ENCODE data around the gene TNK1. TPM values are rescaled to one million over a fixed set of nuclear protein-coding genes. Genes with fewer than 3 reads are reported as not detected.

Gene TNK1
- total RNA-seq, 1 donor from 2014 or later, result 0.22 TPM

DNA sequence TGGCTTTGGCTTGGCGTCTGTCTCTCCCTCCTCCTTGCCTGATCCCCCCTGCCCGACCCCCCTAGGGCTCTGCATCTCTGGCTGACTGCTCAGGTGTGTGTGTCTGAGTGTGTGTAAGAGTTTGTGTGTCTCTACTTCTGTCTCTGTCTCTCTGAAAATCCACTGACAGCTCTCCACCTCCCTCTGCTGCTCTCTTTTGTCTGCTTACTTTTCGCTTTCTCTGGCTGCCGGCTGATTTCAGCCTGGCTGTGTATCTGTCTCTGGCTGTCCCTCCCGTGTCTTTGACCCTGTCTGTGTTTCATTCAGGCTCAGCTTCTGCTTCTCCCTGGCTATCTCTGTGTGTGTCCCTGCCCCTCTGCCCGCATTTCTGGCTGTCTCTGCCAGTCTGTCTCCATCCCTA is 35.4 kb downstream of the TNK1 start:
- Mint-ChIP-seq H3K36me3 (ENCODE audit: low read depth) (peaks cover 17% of the 10 kb centered on the region), H3K9me3 (ENCODE audit: low read depth) (no peaks in the 10 kb centered on the region), H3K4me3 (ENCODE audit: unreplicated experiment) (no peak overlapping the region), H3K27me3 (ENCODE audit: low read depth) (no peaks in the 10 kb centered on the region), H3K4me1 (ENCODE audit: low read depth) (no peaks in the 10 kb centered on the region), H3K27ac (ENCODE audit: unreplicated experiment) (no peak overlapping the region)
- no peak for DNase-seq (ENCODE audit: low spot score)
- TF ChIP-seq, protein P1, sequence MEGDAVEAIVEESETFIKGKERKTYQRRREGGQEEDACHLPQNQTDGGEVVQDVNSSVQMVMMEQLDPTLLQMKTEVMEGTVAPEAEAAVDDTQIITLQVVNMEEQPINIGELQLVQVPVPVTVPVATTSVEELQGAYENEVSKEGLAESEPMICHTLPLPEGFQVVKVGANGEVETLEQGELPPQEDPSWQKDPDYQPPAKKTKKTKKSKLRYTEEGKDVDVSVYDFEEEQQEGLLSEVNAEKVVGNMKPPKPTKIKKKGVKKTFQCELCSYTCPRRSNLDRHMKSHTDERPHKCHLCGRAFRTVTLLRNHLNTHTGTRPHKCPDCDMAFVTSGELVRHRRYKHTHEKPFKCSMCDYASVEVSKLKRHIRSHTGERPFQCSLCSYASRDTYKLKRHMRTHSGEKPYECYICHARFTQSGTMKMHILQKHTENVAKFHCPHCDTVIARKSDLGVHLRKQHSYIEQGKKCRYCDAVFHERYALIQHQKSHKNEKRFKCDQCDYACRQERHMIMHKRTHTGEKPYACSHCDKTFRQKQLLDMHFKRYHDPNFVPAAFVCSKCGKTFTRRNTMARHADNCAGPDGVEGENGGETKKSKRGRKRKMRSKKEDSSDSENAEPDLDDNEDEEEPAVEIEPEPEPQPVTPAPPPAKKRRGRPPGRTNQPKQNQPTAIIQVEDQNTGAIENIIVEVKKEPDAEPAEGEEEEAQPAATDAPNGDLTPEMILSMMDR (IDR thresholded peaks at IDR 0.05), result no peak

DNA sequence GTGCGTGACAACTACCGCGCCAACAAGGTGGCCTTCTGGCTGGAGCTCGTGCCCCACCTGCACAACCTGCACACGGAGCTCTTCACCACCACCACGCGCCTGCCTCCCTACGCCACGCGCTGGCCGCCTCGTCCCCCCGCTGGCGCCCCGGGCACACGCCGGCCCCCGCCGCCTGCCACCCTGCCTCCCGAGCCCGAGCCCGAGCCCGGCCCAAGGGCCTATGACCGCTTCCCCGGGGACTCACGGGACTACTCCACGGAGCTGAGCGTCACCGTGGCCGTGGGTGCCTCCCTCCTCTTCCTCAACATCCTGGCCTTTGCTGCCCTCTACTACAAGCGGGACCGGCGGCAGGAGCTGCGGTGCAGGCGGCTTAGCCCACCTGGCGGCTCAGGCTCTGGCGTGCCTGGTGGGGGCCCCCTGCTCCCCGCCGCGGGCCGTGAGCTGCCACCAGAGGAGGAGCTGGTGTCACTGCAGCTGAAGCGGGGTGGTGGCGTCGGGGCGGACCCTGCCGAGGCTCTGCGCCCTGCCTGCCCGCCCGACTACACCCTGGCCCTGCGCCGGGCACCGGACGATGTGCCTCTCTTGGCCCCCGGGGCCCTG is 36.3 kb downstream of the TNK1 start:
- TF ChIP-seq, protein P1 (IDR thresholded peaks at IDR 0.05), result no peak
- DNase-seq (ENCODE audit: low spot score), result no peak

DNA sequence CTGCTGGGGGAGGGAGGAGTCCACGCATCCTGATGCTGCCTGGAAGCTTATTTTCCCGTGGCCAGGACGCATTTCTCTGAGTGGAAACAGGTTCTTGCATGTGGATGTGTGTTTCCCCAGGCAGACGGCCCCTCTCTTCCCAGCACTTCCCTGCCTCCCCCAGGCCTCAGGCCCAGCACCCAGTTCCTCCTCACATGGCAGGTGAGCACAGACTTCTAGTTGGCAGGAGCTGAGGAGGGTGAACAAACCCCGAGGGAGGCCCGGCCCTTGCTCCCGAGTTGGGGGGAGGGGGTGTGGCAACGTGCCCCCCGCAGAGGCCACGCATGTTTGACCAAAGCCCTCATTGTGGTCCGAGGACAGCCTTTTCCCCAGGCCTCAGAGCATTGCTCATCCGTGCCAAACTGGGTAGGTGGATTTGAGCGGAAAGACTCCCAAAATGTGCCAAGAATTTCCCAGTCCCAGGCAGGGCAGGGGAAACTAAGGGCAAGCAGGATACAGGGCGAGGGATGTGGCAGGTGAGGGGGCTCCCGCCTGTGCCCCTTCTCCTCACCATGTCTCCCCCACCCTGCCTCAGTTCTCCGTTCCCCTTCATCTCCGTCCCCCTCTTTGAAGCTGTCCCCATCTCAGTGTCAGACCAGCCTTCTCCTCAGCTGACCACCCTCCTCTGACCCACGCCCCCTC is 37.7 kb downstream of the TNK1 start:
- H3K9me3 Mint-ChIP-seq (ENCODE audit: low read depth), result no peaks in the 10 kb centered on the region

More for the DNA sequence above, 36.3 kb downstream of the TNK1 start:
- no peaks in the 10 kb centered on the region for H3K4me1 Mint-ChIP-seq (ENCODE audit: low read depth)
- no peak overlapping the region for H3K4me3 Mint-ChIP-seq (ENCODE audit: unreplicated experiment)
- no peaks in the 10 kb centered on the region for H3K9me3 Mint-ChIP-seq (ENCODE audit: low read depth)
- no peaks in the 10 kb centered on the region for H3K27me3 Mint-ChIP-seq (ENCODE audit: low read depth)
- H3K27ac Mint-ChIP-seq (ENCODE audit: unreplicated experiment), result no peak overlapping the region
- H3K36me3 Mint-ChIP-seq (ENCODE audit: low read depth), result peaks cover 15% of the 10 kb centered on the region

DNA sequence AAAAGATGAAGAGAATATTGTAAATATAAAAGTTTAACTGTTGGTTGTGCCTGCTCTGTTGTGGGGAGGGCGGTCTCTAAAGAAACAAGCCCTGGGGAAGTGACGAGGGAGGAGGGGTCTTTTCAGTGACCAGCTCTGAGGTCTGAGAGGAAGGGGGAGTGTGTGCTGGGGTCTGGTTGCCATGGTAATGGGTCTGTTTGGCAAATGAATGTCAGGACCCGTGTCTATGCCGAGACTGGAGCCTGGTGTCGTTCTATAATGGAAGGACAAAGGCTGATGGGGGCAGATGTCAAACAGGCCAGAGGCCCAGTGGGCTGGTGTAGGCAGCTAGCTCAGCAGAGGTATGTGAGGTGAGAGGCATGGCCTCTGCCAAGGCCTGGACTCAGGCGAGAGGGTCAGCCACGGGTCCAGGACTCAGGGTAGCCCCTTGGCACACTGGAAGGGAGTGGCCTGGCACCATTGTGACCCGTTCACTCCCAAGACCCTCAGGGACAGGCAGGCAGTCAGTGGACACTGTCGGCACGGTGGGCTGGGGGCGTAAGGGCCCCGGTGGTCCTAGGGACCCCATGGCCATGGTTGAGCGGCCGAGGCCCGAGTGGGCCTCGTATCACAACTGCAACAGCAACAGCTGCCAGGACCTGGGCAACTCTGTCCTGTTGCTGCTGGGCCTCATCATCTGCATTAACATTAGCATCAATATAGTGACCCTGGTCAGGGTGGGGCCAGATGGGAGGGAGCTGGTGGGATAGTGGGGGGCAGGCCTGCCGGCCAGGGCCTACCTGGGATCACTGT is 39.1 kb downstream of the TNK1 start, which contains the start of gene SPEM1:
SPEM1 (plus strand) TSS at position 506 of the 792 bp plus-strand sequence; CDS start at position 567, 61 bp downstream.
- Mint-ChIP-seq H3K36me3 (ENCODE audit: low read depth) (peaks cover 12% of the 10 kb centered on the region), H3K27ac (ENCODE audit: unreplicated experiment) (no peak within 1 kb of the TSS), H3K9me3 (ENCODE audit: low read depth) (no peaks in the 10 kb centered on the region), H3K4me1 (ENCODE audit: low read depth) (no peaks in the 10 kb centered on the region), H3K4me3 (ENCODE audit: unreplicated experiment) (no peak within 1 kb of the TSS), H3K27me3 (ENCODE audit: low read depth) (no peaks in the 10 kb centered on the region)
- TF ChIP-seq, protein P1 (IDR thresholded peaks at IDR 0.05), result no peak
- DNase-seq (ENCODE audit: low spot score), result no peak

More for the DNA sequence above, 37.7 kb downstream of the TNK1 start:
- Mint-ChIP-seq H3K36me3 (ENCODE audit: low read depth) (peaks cover 12% of the 10 kb centered on the region), H3K27ac (ENCODE audit: unreplicated experiment) (no peak overlapping the region), H3K4me1 (ENCODE audit: low read depth) (no peaks in the 10 kb centered on the region), H3K4me3 (ENCODE audit: unreplicated experiment) (no peak overlapping the region), H3K27me3 (ENCODE audit: low read depth) (no peaks in the 10 kb centered on the region)
- TF ChIP-seq, protein P1 (IDR thresholded peaks at IDR 0.05), result no peak
- no peak for DNase-seq (ENCODE audit: low spot score)

DNA sequence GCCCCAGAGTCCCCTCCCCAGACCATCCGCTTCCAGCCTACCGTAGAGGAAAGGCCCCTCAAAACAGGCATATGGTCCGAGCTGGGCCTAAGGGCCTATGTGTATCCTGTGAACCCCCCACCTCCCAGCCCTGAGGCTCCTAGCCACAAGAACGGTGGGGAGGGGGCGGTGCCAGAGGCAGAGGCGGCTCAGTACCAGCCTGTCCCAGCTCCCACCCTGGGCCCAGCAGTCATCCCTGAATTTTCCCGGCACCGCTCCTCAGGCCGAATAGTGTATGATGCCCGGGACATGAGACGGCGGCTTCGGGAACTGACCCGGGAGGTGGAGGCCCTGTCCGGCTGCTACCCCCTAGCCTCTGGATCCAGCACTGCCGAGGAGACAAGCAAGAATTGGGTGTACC is 40.3 kb downstream of the TNK1 start:
- TF ChIP-seq, protein P1 (IDR thresholded peaks at IDR 0.05), result no peak
- H3K27me3 Mint-ChIP-seq (ENCODE audit: low read depth), result no peaks in the 10 kb centered on the region
- H3K9me3 Mint-ChIP-seq (ENCODE audit: low read depth), result no peaks in the 10 kb centered on the region
- no peak overlapping the region for H3K4me3 Mint-ChIP-seq (ENCODE audit: unreplicated experiment)
- H3K27ac Mint-ChIP-seq (ENCODE audit: unreplicated experiment), result no peak overlapping the region
- H3K36me3 Mint-ChIP-seq (ENCODE audit: low read depth), result peaks cover 6% of the 10 kb centered on the region
- no peaks in the 10 kb centered on the region for H3K4me1 Mint-ChIP-seq (ENCODE audit: low read depth)
- DNase-seq (ENCODE audit: low spot score), result no peak

Data from chondrocyte (in vitro differentiated cells).